GM18861 (cell line): ENCODE data around the gene MYNN.
"Not testable (repeated sequence)": the region's sequence is repeated elsewhere in the genome, so short reads cannot be mapped to it uniquely, and the experiment has no call there.

ENCODE experiments used
- ATAC-seq: cut with Tn5 transposase; IDR thresholded peaks from one replicate; pipeline ENCODE4 v1.9.1; 2021; ENCODE audit not compliant: unreplicated experiment

MYNN gene

DNA sequence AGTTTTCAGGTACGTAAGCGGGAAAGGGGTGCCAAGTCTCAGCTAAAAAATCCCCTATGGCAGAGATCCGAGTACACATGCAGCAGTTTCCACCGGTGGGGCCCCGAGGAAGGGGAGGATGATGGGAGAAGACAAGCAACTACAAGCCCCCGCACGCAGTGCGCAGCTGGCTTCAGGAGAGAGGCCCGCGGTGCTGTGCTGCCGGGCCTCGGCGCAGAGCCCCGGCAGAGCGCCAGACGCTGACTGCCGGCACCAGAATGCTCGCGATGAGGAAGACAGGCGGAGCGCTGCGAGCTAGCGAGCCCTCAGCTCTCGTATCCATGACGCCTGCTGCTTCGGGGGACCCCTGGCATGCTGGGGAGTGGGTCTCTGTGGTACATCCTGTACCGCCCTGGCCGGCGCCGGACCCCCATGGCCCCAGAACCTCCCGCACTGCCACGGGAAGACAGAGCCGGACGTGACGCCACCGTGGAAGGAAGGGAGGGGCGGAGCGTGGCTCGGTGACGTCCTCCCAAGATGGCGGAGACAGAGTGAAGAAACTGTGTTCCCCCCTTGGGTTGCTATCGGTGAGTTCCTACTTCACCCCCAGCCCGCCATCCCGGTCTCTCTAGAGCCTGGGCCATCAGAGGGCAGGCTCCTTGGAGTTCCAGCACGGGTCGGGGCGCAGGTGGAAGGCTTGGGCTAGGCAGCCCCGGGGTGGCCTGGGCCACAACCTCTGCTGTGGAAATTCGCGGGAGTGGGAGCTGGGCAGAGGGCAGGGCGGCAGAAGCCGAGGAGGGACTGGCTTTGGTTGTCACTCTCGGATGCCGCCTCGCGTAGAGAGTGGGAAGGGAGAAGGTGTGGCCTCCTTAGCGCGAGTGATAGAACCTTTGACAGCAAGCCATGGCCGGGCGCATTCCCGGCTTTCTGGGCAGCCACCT lies at the start of gene MYNN:
MYNN (plus strand) TSS at position 500 of the 920 bp plus-strand sequence. CDS start 900 bp downstream, outside the sequence.
- peak; percentile 73 for ATAC-seq

DNA sequence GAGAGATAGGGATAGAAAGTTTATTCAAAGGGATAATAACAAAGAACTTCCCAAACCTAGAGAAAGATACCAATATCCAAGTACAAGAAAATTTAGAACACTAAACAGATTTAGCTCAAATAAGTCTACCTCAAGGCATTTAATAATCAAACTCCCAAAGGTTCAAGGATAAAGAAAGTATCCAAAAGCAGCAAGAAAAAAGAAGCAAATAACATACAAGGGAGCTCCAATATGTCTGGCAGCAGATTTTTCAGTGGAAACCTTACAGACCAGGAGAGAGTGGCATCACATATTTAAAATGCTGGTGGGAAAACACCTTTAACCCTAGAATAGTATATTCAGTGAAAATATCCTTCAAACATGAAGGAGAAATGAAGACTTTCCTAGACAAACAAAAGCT lies 41.3 kb upstream of the MYNN start:
- not testable (repeated sequence) for ATAC-seq

DNA sequence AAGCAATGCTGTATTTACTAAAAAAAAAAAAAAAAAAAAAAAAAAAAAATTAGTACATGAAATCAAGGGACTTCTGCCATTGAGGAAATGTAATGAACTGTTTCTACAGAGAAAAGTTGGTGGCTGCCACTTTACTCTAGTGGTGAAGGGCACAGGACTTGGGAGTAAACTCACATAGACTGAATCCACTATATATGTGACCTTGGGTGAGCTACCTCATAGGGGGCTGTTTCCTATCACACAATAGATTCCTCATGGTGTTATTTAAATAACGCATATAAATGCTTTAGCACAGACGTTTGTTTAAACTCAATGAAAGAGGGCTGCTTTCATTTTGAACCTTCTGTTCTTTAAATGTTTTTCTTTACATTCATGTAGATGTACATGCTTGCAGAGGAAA lies 34.1 kb upstream of the MYNN start:
- ATAC-seq, result no peak

DNA sequence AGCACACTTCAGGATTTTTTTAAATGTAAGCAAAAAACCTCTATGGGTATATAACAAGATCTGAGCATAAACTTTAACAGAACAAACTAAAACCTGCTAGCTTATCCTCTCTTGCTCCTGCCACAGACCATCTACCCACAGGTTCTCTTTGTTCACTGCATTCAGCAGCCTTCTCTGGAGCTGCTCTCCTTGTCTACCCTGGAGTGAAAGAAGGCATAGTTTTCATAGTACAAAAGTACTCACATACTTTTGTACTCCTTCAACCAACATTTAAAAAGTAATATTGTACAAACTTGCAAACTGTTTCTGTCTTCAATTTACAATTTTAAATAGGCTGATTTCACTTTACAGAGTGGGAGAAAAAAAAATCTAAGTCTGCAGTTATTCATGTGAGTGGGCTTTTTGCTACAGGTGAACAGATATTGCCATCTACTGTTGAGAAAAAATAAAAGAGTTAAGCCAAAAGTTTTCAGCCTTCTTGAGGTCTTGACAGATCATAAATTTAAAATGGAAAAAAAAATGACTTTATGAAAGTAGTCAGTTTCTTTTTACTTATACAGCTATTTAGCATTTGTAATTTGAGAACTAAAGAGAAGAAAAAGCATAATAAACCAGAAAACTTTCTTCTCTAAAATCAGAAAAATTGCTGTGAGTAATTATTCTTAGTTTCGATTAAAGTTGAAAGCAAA lies 28.7 kb upstream of the MYNN start:
- peak; percentile 58 for ATAC-seq

DNA sequence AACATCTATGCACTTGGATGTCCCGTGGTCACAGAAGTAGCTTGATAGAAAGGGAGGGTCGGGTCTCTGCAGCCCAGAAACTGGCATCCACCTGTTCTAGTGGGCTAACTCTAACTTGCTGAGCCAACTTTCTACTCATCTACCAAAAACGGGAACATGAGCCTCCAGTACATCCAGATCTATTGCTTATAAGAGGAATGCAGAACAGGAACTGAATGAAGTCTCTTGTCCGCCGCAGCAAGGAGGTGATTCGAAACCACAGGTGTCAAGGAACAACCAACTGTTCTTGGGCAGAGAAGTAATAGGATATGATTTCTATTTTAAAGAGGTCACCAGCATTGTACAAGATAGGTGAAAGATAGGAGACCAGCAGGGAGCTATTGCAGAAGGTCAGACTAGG lies 26.3 kb upstream of the MYNN start:
- ATAC-seq, result no peak

DNA sequence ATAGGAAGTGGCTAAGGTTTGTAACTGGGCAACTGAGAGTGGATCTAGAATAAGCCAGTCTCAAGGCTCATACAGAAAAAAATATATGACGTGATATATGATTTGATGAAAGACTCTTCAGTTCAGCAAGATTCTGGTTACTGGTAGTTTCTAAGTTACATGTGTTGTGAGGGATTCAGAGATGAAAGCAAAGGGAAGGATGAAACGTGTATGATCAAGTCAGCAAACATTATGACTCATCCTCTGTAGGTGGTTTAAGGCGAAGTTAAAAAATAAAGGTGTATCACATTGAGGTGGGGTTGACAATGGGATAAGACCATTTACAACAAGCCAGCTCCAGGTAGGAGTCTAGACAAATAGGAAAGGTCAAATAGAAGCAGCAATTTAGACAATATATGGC lies 24.5 kb upstream of the MYNN start:
- no peak for ATAC-seq

DNA sequence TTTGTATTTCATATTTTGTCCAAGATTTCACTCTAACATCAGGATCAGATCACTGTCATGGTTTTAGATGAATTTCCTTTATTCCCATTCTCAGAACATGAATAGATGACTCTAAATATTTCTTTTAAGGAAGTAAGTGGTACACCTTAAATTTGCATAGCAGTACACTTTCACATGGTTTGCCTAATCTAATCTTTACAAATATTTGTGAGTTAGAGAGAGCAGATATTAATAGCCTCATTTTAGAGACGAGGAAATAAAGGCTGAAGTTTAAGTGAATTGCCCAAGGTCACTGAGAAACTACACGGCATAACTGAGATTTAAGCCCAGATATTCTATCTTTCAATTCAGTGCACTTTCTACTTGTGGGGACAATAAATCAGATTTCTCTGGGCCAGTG lies 22.5 kb upstream of the MYNN start:
- ATAC-seq, result no peak

DNA sequence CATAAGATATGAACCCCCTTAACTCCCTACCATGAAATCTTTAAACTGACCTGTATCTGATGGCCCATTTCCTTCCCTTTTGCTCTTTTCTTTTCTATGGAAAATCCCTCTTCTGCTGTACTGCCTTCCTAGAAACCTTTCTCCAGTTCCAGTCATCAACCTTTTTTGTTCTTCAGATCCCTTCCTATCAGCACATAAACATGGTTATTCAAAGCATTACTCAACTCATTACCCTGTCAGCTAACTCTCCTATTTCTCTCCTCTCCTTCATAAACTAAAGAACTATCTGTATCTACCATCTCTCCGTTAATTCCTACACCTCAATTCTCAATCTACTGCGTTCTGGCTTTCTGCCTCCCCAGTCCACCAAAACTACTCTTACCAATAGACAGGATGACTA lies 21.3 kb upstream of the MYNN start:
- ATAC-seq, result no peak

DNA sequence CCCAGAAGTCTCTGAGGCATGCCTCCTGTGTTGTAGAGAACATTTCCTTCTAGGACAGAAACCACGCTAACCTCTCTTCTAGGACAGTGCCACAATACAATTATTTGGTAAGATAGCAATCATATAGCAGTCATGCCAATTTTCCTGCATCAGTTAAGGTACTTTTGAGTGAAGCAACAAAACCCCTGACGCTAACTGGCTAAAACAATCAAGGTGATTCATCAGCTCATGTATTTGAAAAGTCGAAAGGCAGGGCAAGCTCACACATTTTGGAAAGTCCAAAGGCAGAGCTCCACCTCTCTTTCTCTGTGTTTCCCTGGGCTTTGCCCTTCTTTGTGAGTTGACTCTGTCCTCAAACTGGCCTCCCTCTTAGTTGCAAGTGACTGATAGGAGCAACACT lies 18.5 kb upstream of the MYNN start:
- no peak for ATAC-seq

DNA sequence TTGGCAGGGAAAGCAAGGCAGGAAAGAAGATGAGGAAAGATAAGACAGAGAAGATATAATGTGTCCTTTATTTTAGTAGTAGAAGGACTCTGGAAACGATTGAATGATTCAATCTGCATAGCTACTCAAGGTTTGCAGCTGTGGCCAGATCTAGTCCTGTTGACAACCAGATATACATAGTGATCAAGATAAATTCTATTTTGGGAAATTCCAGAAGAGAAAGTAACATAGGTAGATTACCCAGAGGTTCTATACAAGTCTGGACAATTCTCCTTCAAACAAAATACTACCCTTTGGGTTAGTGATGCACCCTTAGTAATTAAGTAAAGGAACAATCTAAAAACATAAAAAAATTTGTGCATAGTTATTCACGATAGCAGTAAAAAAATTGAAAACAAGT lies 17.7 kb upstream of the MYNN start:
- no peak for ATAC-seq

DNA sequence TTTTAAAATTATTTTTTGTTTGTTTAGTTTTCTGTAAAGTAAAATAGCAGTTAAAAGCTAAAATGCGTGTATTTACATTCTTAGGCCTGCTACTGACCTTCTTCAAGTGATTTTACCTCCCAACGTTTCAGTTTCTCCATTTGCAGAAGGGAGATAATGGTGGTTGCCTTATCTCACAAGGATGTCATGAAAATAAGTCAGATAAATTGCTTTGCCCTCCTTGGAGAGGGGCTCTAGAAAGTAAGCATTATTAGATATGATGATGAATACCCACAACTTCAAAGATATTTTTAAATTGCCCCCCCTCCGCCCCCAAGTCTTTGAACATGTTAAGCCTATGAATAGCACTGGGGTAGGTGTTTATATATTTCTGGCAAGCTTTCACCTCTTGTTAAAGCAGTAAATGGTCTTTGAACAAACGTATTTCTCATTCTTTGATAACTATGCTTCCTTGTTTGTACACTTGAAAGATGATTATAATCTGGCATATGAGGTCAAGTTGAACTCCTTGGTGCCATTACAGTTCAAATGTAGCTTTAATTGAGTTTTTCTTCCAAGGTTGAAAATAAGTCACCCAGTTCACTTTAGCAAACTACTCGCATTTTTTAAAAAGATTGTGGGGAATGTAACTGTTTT lies 14.7 kb upstream of the MYNN start:
- no peak for ATAC-seq

DNA sequence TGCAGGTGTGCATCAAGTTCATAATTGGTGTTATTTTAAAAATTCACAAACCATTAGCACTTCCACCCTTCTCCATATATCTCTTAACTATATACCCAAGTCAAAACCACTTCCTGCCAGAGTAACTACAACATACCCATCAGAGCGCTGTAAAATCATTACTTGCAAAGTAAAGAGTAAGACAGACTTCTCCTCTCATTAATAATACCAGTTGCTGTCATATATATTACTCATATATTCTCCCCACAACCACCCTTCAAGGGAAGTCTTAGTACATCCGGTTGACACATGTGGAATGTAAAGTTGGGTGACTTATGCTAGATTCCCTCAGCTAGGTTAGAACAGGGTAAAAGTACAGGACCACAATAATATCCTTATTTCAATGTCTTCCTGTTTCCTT lies 13.9 kb upstream of the MYNN start:
- ATAC-seq, result peak; percentile 73

DNA sequence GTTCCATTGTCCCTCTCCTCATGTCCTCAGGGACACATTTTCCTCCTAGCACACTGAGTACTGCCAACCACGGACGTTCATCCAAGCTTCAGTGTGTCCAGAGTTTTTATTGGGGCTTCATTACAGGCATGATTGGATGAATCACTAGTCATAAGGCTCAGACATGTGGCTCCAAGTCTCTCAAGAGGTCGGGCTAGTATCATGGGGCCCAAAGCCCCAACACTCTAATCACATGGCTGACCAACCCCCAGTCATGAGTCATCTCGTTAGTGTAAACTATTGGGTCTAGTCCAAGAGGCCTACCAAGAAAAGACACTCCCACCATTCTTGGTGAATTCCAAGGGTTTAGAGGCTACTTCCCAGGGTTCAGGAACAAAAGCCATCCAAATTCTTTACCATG lies 12.7 kb upstream of the MYNN start:
- no peak for ATAC-seq

DNA sequence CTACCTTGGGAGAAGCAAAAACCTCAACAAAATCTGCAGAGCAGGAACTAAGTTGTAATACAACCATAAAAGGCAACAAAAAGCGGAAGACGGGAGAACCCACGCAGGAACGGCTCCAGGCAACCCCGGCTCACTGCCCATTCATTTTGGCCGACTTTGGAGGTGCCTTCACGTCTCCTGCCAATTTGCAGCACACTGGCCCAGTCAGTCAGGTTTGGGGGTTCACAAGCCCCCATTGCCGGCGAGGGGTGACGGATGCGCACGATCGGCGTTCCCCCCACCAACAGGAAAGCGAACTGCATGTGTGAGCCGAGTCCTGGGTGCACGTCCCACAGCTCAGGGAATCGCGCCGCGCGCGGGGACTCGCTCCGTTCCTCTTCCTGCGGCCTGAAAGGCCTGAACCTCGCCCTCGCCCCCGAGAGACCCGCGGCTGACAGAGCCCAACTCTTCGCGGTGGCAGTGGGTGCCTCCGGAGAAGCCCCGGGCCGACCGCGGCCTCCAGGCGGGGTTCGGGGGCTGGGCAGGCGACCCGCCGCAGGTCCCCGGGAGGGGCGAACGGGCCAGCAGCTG lies 8.8 kb upstream of the MYNN start:
- peak; percentile 18 for ATAC-seq

DNA sequence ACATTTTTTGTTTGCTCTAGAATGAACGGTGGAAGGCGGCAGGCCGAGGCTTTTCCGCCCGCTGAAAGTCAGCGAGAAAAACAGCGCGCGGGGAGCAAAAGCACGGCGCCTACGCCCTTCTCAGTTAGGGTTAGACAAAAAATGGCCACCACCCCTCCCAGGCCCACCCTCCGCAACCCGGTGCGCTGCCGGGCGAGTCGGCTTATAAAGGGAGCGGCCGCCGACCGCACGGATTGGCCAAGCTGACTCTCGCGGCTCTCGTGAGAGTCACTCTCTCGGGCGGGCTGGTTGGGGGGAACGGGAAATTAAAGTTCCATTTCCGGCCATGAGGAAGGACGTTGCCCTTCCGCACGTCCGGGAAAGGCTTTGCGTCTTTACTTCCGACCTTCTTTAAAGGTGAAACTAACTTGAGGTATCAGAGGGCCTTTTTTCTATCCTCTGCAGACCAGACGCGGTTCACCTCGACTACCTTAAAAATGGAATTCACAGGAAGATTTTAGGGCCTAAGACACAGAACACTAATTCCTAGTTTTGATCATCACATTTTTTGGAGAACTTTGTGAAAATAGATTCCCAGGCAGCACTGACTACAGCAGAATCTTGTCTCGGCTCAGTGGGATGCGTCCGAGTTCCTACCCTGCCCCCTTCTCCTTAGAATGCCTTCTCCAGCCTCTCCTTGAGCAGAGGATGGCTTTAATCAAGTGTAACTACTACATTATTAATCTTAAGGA lies 8.1 kb upstream of the MYNN start, which contains the start of gene TERC:
TERC (minus strand) TSS at position 179 of the 731 bp plus-strand sequence.
- ATAC-seq, result peak; percentile 66

DNA sequence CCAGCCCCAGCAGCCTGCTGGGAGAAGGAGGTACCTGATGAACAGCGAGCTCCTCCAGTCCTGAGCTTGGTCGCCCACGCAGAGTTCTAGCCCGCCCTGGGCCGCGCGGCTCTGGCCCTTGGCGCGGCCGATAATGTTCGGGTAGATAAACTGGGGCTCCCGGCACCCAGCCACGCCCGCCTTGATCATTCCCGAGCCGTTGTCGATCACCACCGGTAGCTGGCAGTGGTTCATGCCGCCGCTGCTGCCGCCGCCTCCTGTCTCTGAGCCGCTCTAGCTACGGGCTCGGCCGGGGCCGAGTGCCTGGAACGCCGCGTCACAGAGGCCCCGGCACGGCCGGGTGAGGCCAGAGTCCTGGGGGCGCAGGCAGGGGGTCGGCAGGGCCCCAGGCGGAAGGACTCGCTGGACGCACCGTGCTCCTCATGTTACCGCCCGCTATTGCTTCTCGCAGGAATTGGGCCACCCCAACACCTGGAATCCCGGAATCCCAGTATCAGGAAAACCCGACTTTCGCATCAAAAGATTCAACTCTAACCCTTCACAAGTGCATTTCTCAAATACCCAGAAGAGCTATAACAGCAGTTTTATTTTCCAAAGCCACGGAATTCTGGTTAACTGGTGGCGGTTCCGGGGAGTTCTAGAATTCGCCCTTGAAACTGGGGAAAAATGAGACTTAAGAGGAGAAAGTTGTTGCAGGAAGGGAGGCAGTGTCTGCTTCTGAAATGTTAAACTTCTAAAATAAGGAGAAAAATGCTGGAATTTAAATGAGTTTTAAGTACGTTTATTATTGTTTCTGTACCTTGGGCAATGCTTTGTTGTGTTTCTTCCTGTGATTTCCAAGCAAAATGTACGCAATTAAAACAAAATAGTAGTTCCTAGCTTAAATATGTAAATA lies 3.7 kb upstream of the MYNN start, which contains the start of gene ACTRT3:
ACTRT3 (minus strand) TSS at position 275 of the 895 bp plus-strand sequence; CDS start at position 234, 41 bp downstream.
- ATAC-seq, result peak; percentile 20

DNA sequence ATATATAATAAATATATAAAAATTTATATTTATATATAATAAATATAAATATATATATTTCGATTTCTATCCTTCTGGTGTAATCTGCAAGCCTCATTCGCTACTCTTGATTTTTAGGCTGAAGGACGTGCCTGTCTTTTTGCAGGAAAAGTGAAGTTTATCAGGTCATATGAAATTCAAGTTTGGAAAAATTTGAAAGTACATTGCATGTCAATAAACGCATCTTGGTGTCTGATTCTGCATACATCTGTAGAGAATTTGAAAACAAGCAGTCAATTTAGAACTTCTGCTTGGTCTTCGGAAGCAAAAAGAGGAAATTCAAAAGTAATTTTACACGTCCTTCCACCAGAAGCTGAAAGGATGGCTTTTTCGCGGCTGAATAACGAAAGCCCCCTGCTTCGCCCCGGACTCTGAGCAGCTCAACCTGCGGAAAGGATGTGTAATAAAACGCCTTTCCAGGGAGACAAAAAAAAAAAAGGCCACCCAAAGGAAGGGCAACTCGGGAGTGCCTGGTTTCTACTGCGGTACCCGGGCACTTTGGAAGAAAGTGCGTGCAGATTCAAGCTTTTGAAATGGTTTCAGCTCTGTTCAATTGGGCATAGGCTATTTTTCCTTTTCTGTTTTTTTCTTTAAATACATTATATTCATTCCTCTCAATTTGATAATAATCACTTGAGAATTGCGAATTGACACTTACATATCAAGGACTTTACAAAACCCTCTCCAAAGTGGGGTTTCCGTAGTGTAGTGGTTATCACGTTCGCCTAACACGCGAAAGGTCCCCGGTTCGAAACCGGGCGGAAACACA lies 1.5 kb upstream of the MYNN start:
- peak; percentile 20 for ATAC-seq

DNA sequence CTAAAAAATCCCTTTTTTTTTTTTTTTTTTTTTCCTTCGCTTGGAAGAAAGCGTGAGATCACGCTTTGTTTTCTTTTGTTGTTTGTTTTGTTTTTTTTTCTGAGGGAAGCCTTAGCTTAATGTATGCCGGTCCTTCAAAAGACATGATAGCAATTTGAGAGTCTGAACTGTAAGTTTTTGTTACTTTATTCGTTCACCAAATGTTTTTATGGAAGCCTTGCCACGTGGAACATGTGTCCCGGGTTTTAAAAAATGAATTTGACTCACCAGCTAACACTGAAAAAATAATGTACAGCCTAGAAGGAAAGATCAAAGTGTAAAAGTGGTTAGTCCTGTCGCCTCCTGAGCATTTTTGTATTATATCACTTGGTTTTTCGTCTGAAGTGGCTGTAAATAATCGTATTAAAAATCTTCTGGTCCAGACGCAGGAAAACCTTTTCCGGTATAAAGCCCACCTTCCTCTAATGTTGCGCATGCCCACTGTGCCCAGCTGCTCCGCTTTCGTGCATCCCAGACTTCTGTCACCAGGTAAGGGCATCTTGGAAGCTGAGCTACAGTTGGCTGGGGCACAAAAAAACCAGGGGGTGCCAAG lies 795 bp upstream of the MYNN start:
- ATAC-seq, result peak; percentile 4
